B cell (primary cell): Measurements from ENCODE around the gene CHCHD6.

Experiments
- EZH2 ChIP-seq: IDR thresholded peaks from 2 replicates; pipeline ENCODE4 v1.6.1; 2012; ENCODE audit warnings: borderline replicate concordance, low read depth, mild to moderate bottlenecking, moderate library complexity, low read length; ENCODE audit not compliant: insufficient read depth, poor library complexity, severe bottlenecking
- TF ChIP-seq, protein P1 (sequence below): fragments of 200-600 bp; IDR thresholded peaks from one replicate; pipeline ENCODE4 v1.8.0; 2022; ENCODE audit warnings: antibody characterized with exemption, mild to moderate bottlenecking

DNA sequence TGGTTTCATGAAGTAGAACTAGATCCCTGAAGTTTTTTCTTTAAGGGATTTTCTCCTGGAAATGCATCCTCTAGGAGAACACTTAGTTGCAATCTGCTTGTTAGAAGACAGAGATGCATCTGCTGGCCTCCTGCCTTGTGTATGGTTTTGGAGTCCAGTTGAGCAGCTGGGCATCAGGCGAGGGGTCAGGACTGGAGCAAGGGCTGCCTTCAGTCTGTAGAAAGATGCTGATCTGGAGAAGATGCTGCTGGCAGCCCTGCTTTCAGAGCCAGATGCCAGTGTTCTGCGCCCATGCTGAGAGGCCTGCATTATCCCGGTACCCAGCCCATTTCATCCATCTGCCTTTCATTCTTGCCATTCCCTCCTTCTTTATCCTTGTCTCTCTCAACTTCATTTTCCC is 77.4 kb downstream of the CHCHD6 start:
- no peak for TF ChIP-seq EZH2
- TF ChIP-seq, protein P1, sequence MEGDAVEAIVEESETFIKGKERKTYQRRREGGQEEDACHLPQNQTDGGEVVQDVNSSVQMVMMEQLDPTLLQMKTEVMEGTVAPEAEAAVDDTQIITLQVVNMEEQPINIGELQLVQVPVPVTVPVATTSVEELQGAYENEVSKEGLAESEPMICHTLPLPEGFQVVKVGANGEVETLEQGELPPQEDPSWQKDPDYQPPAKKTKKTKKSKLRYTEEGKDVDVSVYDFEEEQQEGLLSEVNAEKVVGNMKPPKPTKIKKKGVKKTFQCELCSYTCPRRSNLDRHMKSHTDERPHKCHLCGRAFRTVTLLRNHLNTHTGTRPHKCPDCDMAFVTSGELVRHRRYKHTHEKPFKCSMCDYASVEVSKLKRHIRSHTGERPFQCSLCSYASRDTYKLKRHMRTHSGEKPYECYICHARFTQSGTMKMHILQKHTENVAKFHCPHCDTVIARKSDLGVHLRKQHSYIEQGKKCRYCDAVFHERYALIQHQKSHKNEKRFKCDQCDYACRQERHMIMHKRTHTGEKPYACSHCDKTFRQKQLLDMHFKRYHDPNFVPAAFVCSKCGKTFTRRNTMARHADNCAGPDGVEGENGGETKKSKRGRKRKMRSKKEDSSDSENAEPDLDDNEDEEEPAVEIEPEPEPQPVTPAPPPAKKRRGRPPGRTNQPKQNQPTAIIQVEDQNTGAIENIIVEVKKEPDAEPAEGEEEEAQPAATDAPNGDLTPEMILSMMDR, result no peak
